NCI-H1092 treated with DMSO at 0.1 percent for 48 hours (cell line): ENCODE measurements around the gene SERINC5.
"Not testable (repeated sequence)": the region's sequence is repeated elsewhere in the genome, so short reads cannot be mapped to it uniquely, and the experiment has no call there.

Experiments
- DNase-seq: peaks from one replicate; lab custom pipeline; 2025; lab: John Stamatoyannopoulos, UW

Gene SERINC5

GRCh38 chr5:80255811-80256712, at the start of gene SERINC5:
Gene SERINC5, minus strand, starts transcription at chr5:80256048. Its CDS starts 126 bp downstream, at chr5:80255922.
- DNase-seq = peak; percentile 39

GRCh38 chr5:80302636-80303035, 46.8 kb upstream of the SERINC5 start:
- no peak for DNase-seq

- DNase-seq = not testable (repeated sequence)
These were observed 45.5 kb upstream of the SERINC5 start for GRCh38 chr5:80301342-80301741.

- not testable (repeated sequence) for DNase-seq
These were observed 44.9 kb upstream of the SERINC5 start for GRCh38 chr5:80300796-80301195.

GRCh38 chr5:80300125-80300524, 44.3 kb upstream of the SERINC5 start:
- DNase-seq = no peak

GRCh38 chr5:80299601-80300000, 43.8 kb upstream of the SERINC5 start:
- DNase-seq = no peak

GRCh38 chr5:80296121-80296520, 40.3 kb upstream of the SERINC5 start:
- DNase-seq = no peak

GRCh38 chr5:80291761-80292160, 35.9 kb upstream of the SERINC5 start:
- DNase-seq = no peak

GRCh38 chr5:80289320-80289719, 33.5 kb upstream of the SERINC5 start:
- DNase-seq = no peak

GRCh38 chr5:80288177-80288576, 32.3 kb upstream of the SERINC5 start:
- no peak for DNase-seq

GRCh38 chr5:80284720-80285119, 28.9 kb upstream of the SERINC5 start:
- DNase-seq = no peak

GRCh38 chr5:80283360-80283759, 27.5 kb upstream of the SERINC5 start:
- DNase-seq = no peak

- no peak for DNase-seq
These were observed 26.2 kb upstream of the SERINC5 start for GRCh38 chr5:80282054-80282453.

GRCh38 chr5:80277191-80277590, 21.3 kb upstream of the SERINC5 start:
- DNase-seq = no peak

- DNase-seq = no peak
These were observed 20.3 kb upstream of the SERINC5 start for GRCh38 chr5:80276186-80276585.

GRCh38 chr5:80275347-80275746, 19.5 kb upstream of the SERINC5 start:
- peak; percentile 10 for DNase-seq

- not testable (repeated sequence) for DNase-seq
These were observed 14.7 kb upstream of the SERINC5 start for GRCh38 chr5:80270543-80270942.

GRCh38 chr5:80269991-80270438, 14.2 kb upstream of the SERINC5 start:
- DNase-seq = no peak

- no peak for DNase-seq
These were observed 13.1 kb upstream of the SERINC5 start for GRCh38 chr5:80268916-80269315.

- no peak for DNase-seq
These were observed 10.7 kb upstream of the SERINC5 start for GRCh38 chr5:80266566-80266965.

GRCh38 chr5:80260461-80260860, 4.6 kb upstream of the SERINC5 start:
- no peak for DNase-seq

GRCh38 chr5:80259511-80260203, 3.8 kb upstream of the SERINC5 start:
- DNase-seq = no peak

- peak; percentile 30 for DNase-seq
These were observed 427 bp downstream of the SERINC5 start for GRCh38 chr5:80255431-80255810.
